ENCODE results near the gene OPTC. TPM values are rescaled to one million over a fixed set of nuclear protein-coding genes. Genes with fewer than 3 reads are reported as not detected.

OPTC gene
- total RNA-seq, 1 experiment from 2014 or later, result not detected

GRCh38 chr1:203506858-203507626 is 13.1 kb downstream of the OPTC start:
- peaks cover 13% of the 10 kb centered on the region; the same call in 1 of the 2 replicates for H3K27me3 ChIP-seq (ENCODE audit: insufficient read depth, low read length)
- H4K20me1 ChIP-seq (ENCODE audit: insufficient read depth), result no peaks in the 10 kb centered on the region
- peaks cover 0 to 16% of the 10 kb centered on the region in 2 experiments; a peak in 3 of 4 replicates for H3K4me1 ChIP-seq (ENCODE audit: control insufficient read depth in 1 of 2, insufficient read depth in 2 of 2, low read length in 2 of 2)
- no peaks in the 10 kb centered on the region for H3K79me2 ChIP-seq (ENCODE audit: insufficient read depth, low read length)
- H3K4me2 ChIP-seq (ENCODE audit: low read length), result no peak overlapping the region
- no peak for TF ChIP-seq RAD21 (IDR thresholded peaks at IDR 0.05; ENCODE audit: low read depth)
- no peak for TF ChIP-seq CEBPB (IDR thresholded peaks at IDR 0.05; ENCODE audit: low read depth)
- TF ChIP-seq TCF7L2 (IDR thresholded peaks at IDR 0.05; ENCODE audit: borderline replicate concordance, extremely low read depth, insufficient read depth, insufficient read length), result no peak
- ChIA-PET CTCF (interaction anchor here (0.9 kb wide), 1 partner anchor 195 kb away, joined by 3 read pairs; no protein-coding TSS in a partner anchor), RAD21 (ENCODE audit: low non-redundant PET in 1 of 2, low total read pairs in 2 of 2, uncharacterized antibody in 2 of 2, unreplicated experiment in 2 of 2) (no interaction called here), POLR2A (no interaction called here)
- intact Hi-C loops (cut with micrococcal nuclease), result no loop called here
- H3K4me3 ChIP-seq (replicated peaks in 1 of 2; ENCODE audit: low read depth in 1 of 2, low read length in 2 of 2), result no peak overlapping the region
- no peak overlapping the region for H3K9ac ChIP-seq (ENCODE audit: low read length)
- DNase-seq (ENCODE audit: low read depth, low spot score), result no peak
- no peaks in the 10 kb centered on the region for H3K9me3 ChIP-seq (ENCODE audit: control insufficient read depth in 1 of 2, insufficient read depth in 1 of 2, low read depth in 1 of 2, low read length in 2 of 2)
- ATAC-seq, result no peak
- no peaks in the 10 kb centered on the region for H3K36me3 ChIP-seq (ENCODE audit: control insufficient read depth in 1 of 2, insufficient read depth in 2 of 2, low read length in 2 of 2)
- H3K9me2 ChIP-seq (ENCODE audit: insufficient read depth), result no peaks in the 10 kb centered on the region
- no peak overlapping the region for H2AFZ ChIP-seq (ENCODE audit: low read depth, low read length, poor library complexity, severe bottlenecking)
- no TSS peak for BruUV-seq (replicated peaks)
- no peak overlapping the region for H3K27ac ChIP-seq (ENCODE audit: low read depth, low read length)

GRCh38 chr1:203507759-203508158 is 13.8 kb downstream of the OPTC start:
- no TSS peak for BruUV-seq (replicated peaks)
- Histone ChIP-seq H3K9me2 (ENCODE audit: insufficient read depth) (no peaks in the 10 kb centered on the region), H3K4me2 (ENCODE audit: low read length) (no peak overlapping the region), H3K4me3 (replicated peaks in 1 of 2; ENCODE audit: low read depth in 1 of 2, low read length in 2 of 2) (no peak overlapping the region), H3K27me3 (ENCODE audit: insufficient read depth, low read length) (peaks cover 6% of the 10 kb centered on the region; the same call in 1 of the 2 replicates), H3K9me3 (ENCODE audit: control insufficient read depth in 1 of 2, insufficient read depth in 1 of 2, low read depth in 1 of 2, low read length in 2 of 2) (no peaks in the 10 kb centered on the region), H3K27ac (ENCODE audit: low read depth, low read length) (no peak overlapping the region), H3K4me1 (ENCODE audit: control insufficient read depth in 1 of 2, insufficient read depth in 2 of 2, low read length in 2 of 2) (peaks cover 6 to 23% of the 10 kb centered on the region in 2 experiments), H3K36me3 (ENCODE audit: control insufficient read depth in 1 of 2, insufficient read depth in 2 of 2, low read length in 2 of 2) (no peaks in the 10 kb centered on the region), H3K79me2 (ENCODE audit: insufficient read depth, low read length) (no peaks in the 10 kb centered on the region), H2AFZ (ENCODE audit: low read depth, low read length, poor library complexity, severe bottlenecking) (no peak overlapping the region), H3K9ac (ENCODE audit: low read length) (no peak overlapping the region), H4K20me1 (ENCODE audit: insufficient read depth) (no peaks in the 10 kb centered on the region)
- intact Hi-C loops (cut with micrococcal nuclease), result no loop called here
- CTCF ChIA-PET, result interaction anchor here (1.1 to 1.3 kb wide), 3 partner anchors 20 to 474 kb away, joined by 3 to 4 read pairs (median 3); no protein-coding TSS in a partner anchor
- RAD21 ChIA-PET (ENCODE audit: low non-redundant PET in 1 of 2, low total read pairs in 2 of 2, uncharacterized antibody in 2 of 2, unreplicated experiment in 2 of 2), result no interaction called here
- ATAC-seq (no peak), DNase-seq (ENCODE audit: low read depth, low spot score) (no peak)
- POLR2A ChIA-PET, result no interaction called here
- no peak for TF ChIP-seq CTCF (IDR thresholded peaks at IDR 0.05 in 2 of 3, conservative IDR thresholded peaks at IDR 0.05 in 1 of 3; ENCODE audit: borderline replicate concordance in 1 of 3, insufficient read depth in 1 of 3, low read depth in 2 of 3, low read length in 2 of 3)
- TF ChIP-seq ZBTB33 (IDR thresholded peaks at IDR 0.05; ENCODE audit: extremely low read depth, insufficient replicate concordance, low read length), result no peak
- no peak for TF ChIP-seq JUND (IDR thresholded peaks at IDR 0.05)
- TF ChIP-seq SIN3A (IDR thresholded peaks at IDR 0.05; ENCODE audit: low read depth), result no peak
- no peak for TF ChIP-seq EGR1 (IDR thresholded peaks at IDR 0.05; ENCODE audit: low read depth)
- no peak for TF ChIP-seq POLR2A (IDR thresholded peaks at IDR 0.05; ENCODE audit: borderline replicate concordance, extremely low read depth, insufficient read depth, insufficient read length)
- TF ChIP-seq TCF7L2 (IDR thresholded peaks at IDR 0.05; ENCODE audit: borderline replicate concordance, extremely low read depth, insufficient read depth, insufficient read length), result no peak
- no peak for TF ChIP-seq FOSL1 (IDR thresholded peaks at IDR 0.05; ENCODE audit: low read depth)
- no peak for TF ChIP-seq ZFX (IDR thresholded peaks at IDR 0.05)
- no peak for TF ChIP-seq ELF1 (IDR thresholded peaks at IDR 0.05; ENCODE audit: borderline replicate concordance, low read depth)
- TF ChIP-seq SP1 (IDR thresholded peaks at IDR 0.05; ENCODE audit: low read depth), result no peak
